SK-N-SH (cell line): ENCODE data around the gene NELFB.

Experiments used
- CTCF ChIP-seq: fragments of 200-600 bp; sonication (generic); IDR thresholded peaks from 2 replicates; pipeline ENCODE4 v1.6.1; 2017; ENCODE audit warnings: antibody characterized with exemption, mild to moderate bottlenecking, moderate library complexity
- EP300 ChIP-seq, 2 experiments: IDR thresholded peaks; 2 replicates each; pipeline versions ENCODE4 v1.4.0 to v1.6.1; 2012; ENCODE audit warnings: borderline replicate concordance in 1 of 2, low read depth in 1 of 2, low read length in 1 of 2
- FOXJ3 ChIP-seq: sonication (generic); formaldehyde crosslinking; IDR thresholded peaks from 2 replicates; pipeline ENCODE4 v1.5.1; 2020; ENCODE audit warnings: mild to moderate bottlenecking, missing genetic modification reagents
- GABPA ChIP-seq: IDR thresholded peaks from 2 replicates; pipeline ENCODE4 v1.4.0; 2012; ENCODE audit warnings: low read depth, mild to moderate bottlenecking
- JUND ChIP-seq: IDR thresholded peaks from 2 replicates; pipeline ENCODE4 v1.4.0; 2012
- MAX ChIP-seq: IDR thresholded peaks from 2 replicates; pipeline ENCODE4 v1.4.0; 2012; ENCODE audit warnings: low read depth
- PBX3 ChIP-seq: IDR thresholded peaks from 2 replicates; pipeline ENCODE4; 2012
- POLR2AphosphoS5 ChIP-seq: IDR thresholded peaks from 2 replicates; pipeline ENCODE4 v1.6.1; 2012; ENCODE audit warnings: low read depth, low read length
- RAD21 ChIP-seq: IDR thresholded peaks from 2 replicates; pipeline ENCODE4 v1.6.1; 2012; ENCODE audit warnings: mild to moderate bottlenecking, low read length
- REST ChIP-seq: IDR thresholded peaks from 2 replicates; pipeline ENCODE4 v1.6.1; 2012; ENCODE audit warnings: mild to moderate bottlenecking, low read depth, low read length, moderate library complexity
- TAF1 ChIP-seq: IDR thresholded peaks from 2 replicates; pipeline ENCODE4 v1.6.1; 2012; ENCODE audit warnings: low read depth, mild to moderate bottlenecking, low read length, moderate library complexity, borderline replicate concordance
- YY1 ChIP-seq: IDR thresholded peaks from 2 replicates; pipeline ENCODE4 v1.4.0; 2012; ENCODE audit warnings: low read depth, mild to moderate bottlenecking

- no peak for TF ChIP-seq RAD21
- TF ChIP-seq EP300 (IDR thresholded peaks at IDR 0.05; ENCODE audit: borderline replicate concordance in 1 of 2, low read depth in 1 of 2, low read length in 1 of 2), result no peak
- TF ChIP-seq REST, result no peak
- TF ChIP-seq GABPA, result no peak
- TF ChIP-seq CTCF, result no peak
- no peak for TF ChIP-seq PBX3
- no peak for TF ChIP-seq POLR2AphosphoS5
- no peak for TF ChIP-seq YY1
- no peak for TF ChIP-seq MAX
- TF ChIP-seq JUND, result no peak
- TF ChIP-seq FOXJ3 (CRISPR knock-in tag), result no peak
- no peak for TF ChIP-seq TAF1
Observed at GRCh38 chr9:137293094-137293481, 38.0 kb downstream of the NELFB start.
